ENCODE measurements around the gene CDC42BPB.

The CDC42BPB gene

GRCh38 chr14:103061482-103061976 is 4.2 kb upstream of the CDC42BPB start:
- Histone ChIP-seq H3K27me3 (ENCODE audit: control insufficient read depth, low read length) (peaks cover 41% of the 10 kb centered on the region), H3K27ac (ENCODE audit: low read depth, low read length) (no peak overlapping the region), H3F3A (ENCODE audit: control insufficient read depth, insufficient read depth) (no peaks in the 10 kb centered on the region), H3K4me1 (ENCODE audit: control insufficient read depth, low read length) (peaks cover 13% of the 10 kb centered on the region), H3K36me3 (ENCODE audit: control insufficient read depth, low read length) (no peaks in the 10 kb centered on the region), H3K79me2 (ENCODE audit: control insufficient read depth, low read length) (no peaks in the 10 kb centered on the region), H4K20me1 (ENCODE audit: control insufficient read depth, insufficient read depth, low read depth, low read length) (no peaks in the 10 kb centered on the region), H3K9me2 (replicated peaks; ENCODE audit: control insufficient read depth, low read length) (no peaks in the 10 kb centered on the region), H3K4me3 (ENCODE audit: low read length) (no peak overlapping the region), H3K9me3 (ENCODE audit: control insufficient read depth, insufficient read depth, low read length) (no peaks in the 10 kb centered on the region), H3K4me2 (ENCODE audit: low read length) (no peak overlapping the region)
- TF ChIP-seq CTCF (IDR thresholded peaks at IDR 0.05; ENCODE audit: low read depth, low read length, poor library complexity, severe bottlenecking) (no peak), EZH2phosphoT487 (IDR thresholded peaks at IDR 0.05; ENCODE audit: borderline replicate concordance, low read length) (no peak)

GRCh38 chr14:103059556-103059955 is 2.2 kb upstream of the CDC42BPB start:
- no peak overlapping the region for H3K4me3 ChIP-seq (ENCODE audit: low read length)
- H3F3A ChIP-seq (ENCODE audit: control insufficient read depth, insufficient read depth) = no peaks in the 10 kb centered on the region
- H3K9me3 ChIP-seq (ENCODE audit: control insufficient read depth, insufficient read depth, low read length) = no peaks in the 10 kb centered on the region
- TF ChIP-seq EZH2phosphoT487 (IDR thresholded peaks at IDR 0.05; ENCODE audit: borderline replicate concordance, low read length) = no peak
- no peaks in the 10 kb centered on the region for H3K9me2 ChIP-seq (replicated peaks; ENCODE audit: control insufficient read depth, low read length)
- H3K79me2 ChIP-seq (ENCODE audit: control insufficient read depth, low read length) = no peaks in the 10 kb centered on the region
- no peaks in the 10 kb centered on the region for H3K36me3 ChIP-seq (ENCODE audit: control insufficient read depth, low read length)
- peaks cover 13% of the 10 kb centered on the region for H3K4me1 ChIP-seq (ENCODE audit: control insufficient read depth, low read length)
- no peaks in the 10 kb centered on the region for H4K20me1 ChIP-seq (ENCODE audit: control insufficient read depth, insufficient read depth, low read depth, low read length)
- peaks cover 60% of the 10 kb centered on the region for H3K27me3 ChIP-seq (ENCODE audit: control insufficient read depth, low read length)
- no peak overlapping the region for H3K4me2 ChIP-seq (ENCODE audit: low read length)
- H3K27ac ChIP-seq (ENCODE audit: low read depth, low read length) = no peak overlapping the region

- H3K27ac ChIP-seq (ENCODE audit: low read depth, low read length) = no peak overlapping the region
- no peaks in the 10 kb centered on the region for H3K79me2 ChIP-seq (ENCODE audit: control insufficient read depth, low read length)
- peaks cover 13% of the 10 kb centered on the region for H3K4me1 ChIP-seq (ENCODE audit: control insufficient read depth, low read length)
- TF ChIP-seq EZH2phosphoT487 (IDR thresholded peaks at IDR 0.05; ENCODE audit: borderline replicate concordance, low read length) (no peak), CTCF (IDR thresholded peaks at IDR 0.05; ENCODE audit: low read depth, low read length, poor library complexity, severe bottlenecking) (no peak)
- no peaks in the 10 kb centered on the region for H3K9me2 ChIP-seq (replicated peaks; ENCODE audit: control insufficient read depth, low read length)
- H3K9me3 ChIP-seq (ENCODE audit: control insufficient read depth, insufficient read depth, low read length) = no peaks in the 10 kb centered on the region
- no peaks in the 10 kb centered on the region for H3K36me3 ChIP-seq (ENCODE audit: control insufficient read depth, low read length)
- H4K20me1 ChIP-seq (ENCODE audit: control insufficient read depth, insufficient read depth, low read depth, low read length) = no peaks in the 10 kb centered on the region
- H3K4me3 ChIP-seq (ENCODE audit: low read length) = peak overlapping the region; percentile 64
- peak overlapping the region; percentile 69 for H3K4me2 ChIP-seq (ENCODE audit: low read length)
- H3K27me3 ChIP-seq (ENCODE audit: control insufficient read depth, low read length) = peaks cover 64% of the 10 kb centered on the region
- H3F3A ChIP-seq (ENCODE audit: control insufficient read depth, insufficient read depth) = no peaks in the 10 kb centered on the region
These were observed 1.1 kb upstream of the CDC42BPB start for GRCh38 chr14:103058164-103059055.

GRCh38 chr14:103057028-103057371 is 349 bp downstream of the CDC42BPB start:
- Histone ChIP-seq H3K4me3 (ENCODE audit: low read length) (peak overlapping the region; percentile 37; the same call in 1 of the 2 replicates), H3K36me3 (ENCODE audit: control insufficient read depth, low read length) (no peaks in the 10 kb centered on the region), H3K9me2 (replicated peaks; ENCODE audit: control insufficient read depth, low read length) (no peaks in the 10 kb centered on the region), H3K4me2 (ENCODE audit: low read length) (peak overlapping the region; percentile 33; the same call in 1 of the 2 replicates), H3K79me2 (ENCODE audit: control insufficient read depth, low read length) (no peaks in the 10 kb centered on the region), H3K27ac (ENCODE audit: low read depth, low read length) (no peak overlapping the region), H3K9me3 (ENCODE audit: control insufficient read depth, insufficient read depth, low read length) (no peaks in the 10 kb centered on the region), H3K4me1 (ENCODE audit: control insufficient read depth, low read length) (peaks cover 13% of the 10 kb centered on the region), H3F3A (ENCODE audit: control insufficient read depth, insufficient read depth) (no peaks in the 10 kb centered on the region), H4K20me1 (ENCODE audit: control insufficient read depth, insufficient read depth, low read depth, low read length) (no peaks in the 10 kb centered on the region), H3K27me3 (ENCODE audit: control insufficient read depth, low read length) (peaks cover 63% of the 10 kb centered on the region)
- TF ChIP-seq EZH2phosphoT487 (IDR thresholded peaks at IDR 0.05; ENCODE audit: borderline replicate concordance, low read length) = peak; percentile 79; the same call in 1 of the 2 replicates
- TF ChIP-seq CTCF (IDR thresholded peaks at IDR 0.05; ENCODE audit: low read depth, low read length, poor library complexity, severe bottlenecking) = no peak

Data from DOHH2 (cell line).